Uterus (tissue), 4 donors: Measurements from ENCODE around the gene PLEKHM3. TPM values are rescaled to one million over a fixed set of nuclear protein-coding genes. Genes with fewer than 3 reads are reported as not detected.

Experiments
- DNase-seq, 2 donors: peaks; one replicate each; pipeline ENCODE4 v3.0.0-alpha.2; 2019 to 2020
- H3K27ac ChIP-seq, 2 donors: fragments of 200-600 bp; sonication (generic); 1 replicate in 1 of 2; 2 replicates in 1 of 2; pipeline ENCODE4 v1.5.1; 2016 to 2018
- H3K27me3 ChIP-seq, 2 donors: fragments of 200-600 bp; sonication (generic); one replicate each; pipeline ENCODE4 v1.5.1; 2018 to 2019; ENCODE audit warnings: control low read depth in 1 of 2
- H3K36me3 ChIP-seq, 2 donors: fragments of 200-600 bp; sonication (generic); one replicate each; pipeline ENCODE4 v1.5.1; 2019; ENCODE audit warnings: control low read depth in 1 of 2
- H3K4me1 ChIP-seq, 2 donors: fragments of 200-600 bp; sonication (generic); one replicate each; pipeline ENCODE4 v1.5.1; 2018 to 2019; ENCODE audit warnings: control low read depth in 1 of 2
- H3K4me3 ChIP-seq, 2 donors: fragments of 200-600 bp; sonication (generic); 1 replicate in 1 of 2; 2 replicates in 1 of 2; pipeline ENCODE4 v1.5.1; 2018 to 2019; ENCODE audit warnings: mild to moderate bottlenecking in 1 of 2
- H3K9me3 ChIP-seq, 2 donors: fragments of 200-600 bp; sonication (generic); one replicate each; pipeline ENCODE4 v1.5.1; 2019; ENCODE audit warnings: control low read depth in 1 of 2
- CTCF ChIP-seq, 4 experiments: fragments of 200-600 bp in 2 of 4; fragments of 450-650 bp in 2 of 4; sonication (generic) in 2 of 4; IDR thresholded peaks; one replicate each; pipeline ENCODE4 v1.5.1; 2016 to 2019; ENCODE audit warnings: antibody characterized with exemption in 4 of 4, mild to moderate bottlenecking in 2 of 4, moderate library complexity in 1 of 4
- POLR2A ChIP-seq, 2 donors: fragments of 450-650 bp; IDR thresholded peaks; one replicate each; pipeline ENCODE4 v1.6.1; 2016; ENCODE audit warnings: antibody characterized with exemption in 2 of 2, mild to moderate bottlenecking in 1 of 2, moderate library complexity in 1 of 2
- intact Hi-C: fragments of 100-400 bp; cut with DNase I; formaldehyde crosslinking; loops from one replicate; pipeline ENCODE4 v1.15.1; 2023; ENCODE audit warnings: low total_unique reads
- total RNA-seq, 4 donors: library from RNA; depleted of rRNA in 3 of 4; stranded (reverse); fragments of >200 nt in 3 of 4; gene quantifications; one replicate each; pipeline versions ENCODE4 v1.1.0 to v1.2.4, GENCODE V29; 2014 to 2023
- donor health status: DM: yes; HTN: yes; CAD: no.

Gene PLEKHM3
- total RNA-seq, 4 donors from 2014 or later = 20.5 to 43.4 (median 21.6) TPM

- Histone ChIP-seq H3K9me3 (no peaks in the 10 kb centered on the region), H3K27ac (no peak overlapping the region), H3K27me3 (no peaks in the 10 kb centered on the region), H3K4me1 (no peaks in the 10 kb centered on the region), H3K4me3 (no peak overlapping the region), H3K36me3 (no peaks in the 10 kb centered on the region)
- intact Hi-C loops = no loop called here
- TF ChIP-seq POLR2A (IDR thresholded peaks at IDR 0.05) (no peak), CTCF (IDR thresholded peaks at IDR 0.05) (no peak)
- DNase-seq = no peak
These were observed 33.4 kb downstream of the PLEKHM3 start for GRCh38 chr2:207991944-207992343.

- no peak overlapping the region for H3K27ac ChIP-seq
- no peaks in the 10 kb centered on the region for H3K4me1 ChIP-seq
- intact Hi-C loops = no loop called here
- H3K9me3 ChIP-seq = no peaks in the 10 kb centered on the region
- no peak for TF ChIP-seq POLR2A (IDR thresholded peaks at IDR 0.05)
- TF ChIP-seq CTCF (IDR thresholded peaks at IDR 0.05) = no peak
- H3K4me3 ChIP-seq = no peak overlapping the region
- no peak for DNase-seq
- no peaks in the 10 kb centered on the region for H3K36me3 ChIP-seq
- H3K27me3 ChIP-seq = no peaks in the 10 kb centered on the region
These were observed 34.5 kb downstream of the PLEKHM3 start for GRCh38 chr2:207990784-207991183.

GRCh38 chr2:207988975-207989374 lies 36.4 kb downstream of the PLEKHM3 start:
- Histone ChIP-seq H3K4me3 (no peak overlapping the region), H3K27me3 (no peaks in the 10 kb centered on the region), H3K36me3 (no peaks in the 10 kb centered on the region), H3K9me3 (no peaks in the 10 kb centered on the region), H3K27ac (no peak overlapping the region), H3K4me1 (no peaks in the 10 kb centered on the region)
- no peak for DNase-seq
- intact Hi-C loops = no loop called here
- TF ChIP-seq POLR2A (IDR thresholded peaks at IDR 0.05) = no peak
- no peak for TF ChIP-seq CTCF (IDR thresholded peaks at IDR 0.05)

- intact Hi-C loops = no loop called here
- Histone ChIP-seq H3K27ac (no peak overlapping the region), H3K27me3 (no peaks in the 10 kb centered on the region), H3K4me3 (no peak overlapping the region), H3K36me3 (no peaks in the 10 kb centered on the region), H3K4me1 (no peaks in the 10 kb centered on the region), H3K9me3 (no peaks in the 10 kb centered on the region)
- no peak for DNase-seq
- TF ChIP-seq POLR2A (IDR thresholded peaks at IDR 0.05) (no peak), CTCF (IDR thresholded peaks at IDR 0.05) (no peak)
These were observed 38.2 kb downstream of the PLEKHM3 start for GRCh38 chr2:207987025-207987716.

- intact Hi-C loops = no loop called here
- Histone ChIP-seq H3K27me3 (no peaks in the 10 kb centered on the region), H3K9me3 (no peaks in the 10 kb centered on the region), H3K4me3 (no peak overlapping the region), H3K36me3 (no peaks in the 10 kb centered on the region), H3K4me1 (no peaks in the 10 kb centered on the region), H3K27ac (no peak overlapping the region)
- DNase-seq = no peak
- TF ChIP-seq POLR2A (IDR thresholded peaks at IDR 0.05) (no peak), CTCF (IDR thresholded peaks at IDR 0.05) (no peak)
These were observed 40.4 kb downstream of the PLEKHM3 start for GRCh38 chr2:207984765-207985480.
